Central memory CD4-positive, alpha-beta T cell (primary cell): ENCODE data around the gene CD93.

Experiments used
- DNase-seq: peaks from one replicate; pipeline ENCODE4 v3.0.0; 2022
- total RNA-seq, 3 experiments: gene quantifications; one replicate each; lab custom pipeline; 2026; lab: John Stamatoyannopoulos, UW

The CD93 gene, protein sequence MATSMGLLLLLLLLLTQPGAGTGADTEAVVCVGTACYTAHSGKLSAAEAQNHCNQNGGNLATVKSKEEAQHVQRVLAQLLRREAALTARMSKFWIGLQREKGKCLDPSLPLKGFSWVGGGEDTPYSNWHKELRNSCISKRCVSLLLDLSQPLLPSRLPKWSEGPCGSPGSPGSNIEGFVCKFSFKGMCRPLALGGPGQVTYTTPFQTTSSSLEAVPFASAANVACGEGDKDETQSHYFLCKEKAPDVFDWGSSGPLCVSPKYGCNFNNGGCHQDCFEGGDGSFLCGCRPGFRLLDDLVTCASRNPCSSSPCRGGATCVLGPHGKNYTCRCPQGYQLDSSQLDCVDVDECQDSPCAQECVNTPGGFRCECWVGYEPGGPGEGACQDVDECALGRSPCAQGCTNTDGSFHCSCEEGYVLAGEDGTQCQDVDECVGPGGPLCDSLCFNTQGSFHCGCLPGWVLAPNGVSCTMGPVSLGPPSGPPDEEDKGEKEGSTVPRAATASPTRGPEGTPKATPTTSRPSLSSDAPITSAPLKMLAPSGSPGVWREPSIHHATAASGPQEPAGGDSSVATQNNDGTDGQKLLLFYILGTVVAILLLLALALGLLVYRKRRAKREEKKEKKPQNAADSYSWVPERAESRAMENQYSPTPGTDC
- total RNA-seq = 0.60 to 1.4 (median 1.3) reads per million in 3 experiments

DNA sequence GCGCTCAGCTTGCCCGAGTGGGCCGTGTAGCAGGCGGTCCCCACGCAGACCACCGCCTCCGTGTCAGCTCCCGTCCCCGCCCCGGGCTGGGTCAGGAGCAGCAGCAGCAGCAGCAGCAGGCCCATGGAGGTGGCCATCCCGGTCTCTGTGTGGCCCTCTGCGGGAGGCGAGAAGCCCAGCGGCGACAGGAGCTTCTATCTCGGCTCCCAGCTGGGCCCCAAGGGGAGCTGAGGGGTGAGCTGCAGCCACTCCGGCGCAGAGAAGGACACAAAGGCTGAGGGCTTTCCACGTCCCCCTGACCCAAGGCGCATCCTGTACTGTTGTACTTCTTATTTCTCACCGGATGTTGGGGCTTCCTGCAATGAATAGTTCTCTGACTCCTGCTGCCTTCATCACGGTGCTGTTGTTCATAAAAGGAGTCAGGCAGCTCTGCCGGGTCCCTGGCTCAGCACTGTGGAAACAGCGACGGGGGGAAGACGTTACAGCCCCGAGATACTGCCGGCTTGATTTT, at the start of gene CD93:
Gene CD93, minus strand, starts transcription at position 269 of the 511 bp plus-strand sequence. Its CDS starts 132 bp downstream, at position 137.
- peak; percentile 17 for DNase-seq

DNA sequence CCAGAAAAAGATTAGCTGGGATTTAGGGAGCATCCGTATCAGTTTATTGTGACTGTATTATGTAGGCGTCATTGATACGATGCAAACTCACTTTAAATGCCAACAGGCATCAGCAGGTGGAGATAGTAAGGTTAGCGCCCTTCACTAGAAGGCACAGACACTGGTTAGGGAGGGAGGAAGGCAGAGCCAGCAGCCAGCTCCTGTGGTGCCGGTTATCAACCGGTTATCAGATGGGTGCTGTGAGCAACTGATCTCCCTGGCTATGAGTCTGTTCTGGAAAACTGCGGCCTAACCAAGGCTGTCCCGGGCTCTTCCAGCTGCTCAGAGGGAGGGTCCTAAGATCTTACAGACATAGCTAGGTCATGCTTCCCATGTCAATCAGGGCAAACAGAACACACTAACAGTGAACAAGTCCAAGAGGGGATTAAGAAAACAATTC, 47.5 kb upstream of the CD93 start:
- DNase-seq = no peak

DNA sequence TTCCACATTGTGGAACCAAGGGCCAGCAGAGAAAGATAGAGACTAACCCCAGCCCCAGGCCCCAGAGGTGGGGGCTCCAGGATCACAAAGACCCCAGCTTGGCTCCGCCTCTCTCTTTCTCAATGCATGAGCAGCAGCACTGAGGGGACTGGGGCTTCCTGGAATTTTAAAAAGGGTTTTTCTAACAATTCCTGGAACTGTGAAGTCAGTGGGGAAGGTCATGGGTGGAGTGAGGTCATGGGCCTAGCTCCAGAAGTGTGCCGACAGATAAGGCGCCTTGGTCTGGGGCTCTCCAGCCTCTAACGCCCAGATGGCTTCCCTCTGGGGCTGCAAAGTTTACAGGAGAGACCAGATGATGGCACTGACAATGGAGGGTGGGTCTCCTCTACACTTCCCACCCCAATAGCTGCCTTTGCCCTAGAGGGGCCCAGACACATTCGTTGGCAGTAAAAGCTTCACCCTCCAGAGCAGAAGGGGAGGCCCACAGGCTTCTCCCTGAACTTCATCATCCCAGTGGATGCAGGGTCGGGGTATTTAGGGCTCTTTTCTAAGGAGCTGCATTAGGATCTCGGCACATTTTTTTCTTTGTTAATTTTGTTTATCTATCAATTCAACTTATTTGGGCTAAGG, 46.9 kb upstream of the CD93 start:
- no peak for DNase-seq

DNA sequence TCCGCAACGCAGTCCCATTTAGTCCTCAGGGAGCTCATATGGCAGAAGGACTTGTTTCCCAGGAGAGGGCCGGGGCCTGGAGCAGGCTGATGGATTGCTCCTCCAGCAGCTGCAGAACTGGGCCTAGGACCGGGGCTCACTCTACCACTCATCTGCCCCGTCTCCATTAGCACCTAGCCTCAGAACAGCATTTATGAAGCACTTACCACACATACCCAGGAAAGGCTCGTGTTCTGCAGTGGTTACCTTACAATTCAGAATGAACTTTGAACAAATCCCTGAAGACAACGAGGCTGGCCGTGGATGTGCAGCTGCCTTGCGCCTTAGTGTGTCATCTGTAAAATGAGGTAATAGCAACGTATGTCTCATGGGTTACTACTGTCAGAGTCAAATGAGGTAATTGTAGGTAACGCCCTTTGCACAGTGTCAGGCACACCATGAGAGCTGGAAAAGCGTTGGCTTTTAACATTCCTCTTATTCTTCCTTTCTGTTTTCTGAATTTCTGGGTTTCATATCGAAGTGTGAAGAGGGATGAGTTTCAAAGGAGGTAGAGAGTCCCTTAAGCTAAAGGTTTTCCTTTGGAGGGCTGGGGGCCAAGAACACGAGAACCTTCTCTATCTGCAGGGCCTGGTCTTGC, 46.3 kb upstream of the CD93 start:
- no peak for DNase-seq

DNA sequence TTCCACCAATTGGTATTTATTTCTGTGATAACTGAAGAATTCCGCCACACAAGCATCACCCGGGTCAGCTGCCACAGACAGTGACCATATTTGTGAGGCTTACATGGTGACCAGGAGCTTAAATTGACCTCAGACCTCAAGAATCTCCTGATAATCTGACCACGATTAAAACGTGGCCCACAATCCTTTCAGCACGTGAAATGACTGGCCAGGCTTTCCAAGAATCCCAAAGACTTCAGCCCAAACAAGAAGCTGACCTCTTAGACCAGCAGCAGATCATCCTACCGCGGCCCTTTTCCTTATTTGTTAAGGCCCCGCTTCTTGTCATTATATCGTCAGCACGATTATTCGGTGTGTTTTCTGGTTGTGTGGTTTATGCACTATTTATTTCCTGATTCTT, 45.6 kb upstream of the CD93 start:
- no peak for DNase-seq

DNA sequence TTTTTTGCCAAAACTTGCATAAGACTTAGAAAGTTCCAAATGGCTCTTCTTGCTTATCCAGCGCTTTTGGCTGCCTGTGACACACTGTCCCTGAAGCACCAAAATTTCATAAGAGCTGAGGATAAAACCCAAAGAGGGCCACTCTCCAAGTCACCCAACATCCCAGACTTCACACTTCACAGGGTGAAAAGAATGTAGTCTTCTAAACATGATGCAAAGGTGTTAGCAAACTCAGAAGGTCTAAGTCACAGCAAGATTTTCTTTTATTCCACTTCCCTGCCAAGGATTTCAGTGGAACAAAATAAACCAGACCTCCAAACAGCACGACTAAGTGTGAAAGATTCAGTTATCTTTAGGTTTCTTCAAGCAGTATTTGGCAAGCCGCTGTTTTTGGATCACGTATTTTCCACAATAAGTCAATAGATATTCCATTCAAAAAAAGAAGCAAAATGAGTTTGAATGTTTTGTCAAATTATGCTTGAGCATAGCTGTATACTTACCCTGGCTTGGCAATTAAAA, 44.6 kb upstream of the CD93 start:
- no peak for DNase-seq

DNA sequence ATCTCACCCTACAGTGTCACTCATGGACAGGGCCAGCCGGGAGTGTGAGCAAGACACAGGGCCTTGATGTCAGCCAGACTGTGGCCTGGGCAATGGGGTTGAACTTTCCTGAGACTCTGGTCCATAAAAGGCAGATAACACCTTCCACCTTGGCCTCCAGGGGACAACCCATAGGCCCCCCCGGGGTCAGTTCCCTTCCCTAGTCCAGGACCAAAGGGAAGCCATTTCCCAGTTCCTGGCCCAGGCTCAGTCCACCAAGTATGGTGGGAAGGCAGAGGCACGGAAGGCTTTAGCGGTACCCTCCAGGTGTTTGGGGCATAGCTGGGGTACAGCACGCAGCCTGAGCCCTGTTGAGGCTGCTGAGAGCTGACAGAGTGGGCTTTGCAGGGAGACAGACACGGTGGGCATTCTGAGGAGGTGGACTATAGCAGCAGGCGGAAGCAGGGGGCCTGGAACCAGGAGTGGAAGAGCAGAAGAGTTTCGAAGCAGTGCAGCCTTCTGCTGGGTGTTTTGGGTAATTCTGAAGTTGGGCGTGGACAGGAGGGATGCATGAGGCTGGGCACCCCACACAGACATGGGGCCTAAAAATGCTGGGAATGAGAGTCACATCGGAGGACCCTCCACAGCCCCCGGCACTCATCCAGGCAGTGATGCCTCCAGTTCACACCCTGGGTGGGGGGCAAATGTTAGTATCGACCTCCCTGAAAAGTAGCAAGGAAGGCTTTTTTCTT, 43.9 kb upstream of the CD93 start:
- no peak for DNase-seq

DNA sequence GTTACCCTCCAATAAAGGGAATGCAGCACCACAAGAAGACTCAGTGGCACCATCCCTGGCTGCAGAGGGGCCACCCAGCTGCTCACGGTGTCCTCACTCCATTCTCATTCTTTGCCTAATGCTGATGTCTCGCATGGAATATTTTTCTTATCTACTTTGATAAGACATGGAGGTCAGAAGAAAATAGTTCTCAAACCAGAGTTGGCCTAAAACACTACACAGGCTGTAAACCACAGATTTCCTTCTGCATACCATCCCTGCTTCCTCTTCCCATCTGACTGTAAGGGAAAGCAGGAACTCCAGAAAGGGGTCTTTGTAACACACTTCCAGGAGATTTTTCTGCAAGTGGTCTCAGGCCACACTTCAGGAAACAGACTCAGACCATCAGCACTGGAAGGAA, 43.1 kb upstream of the CD93 start:
- no peak for DNase-seq

DNA sequence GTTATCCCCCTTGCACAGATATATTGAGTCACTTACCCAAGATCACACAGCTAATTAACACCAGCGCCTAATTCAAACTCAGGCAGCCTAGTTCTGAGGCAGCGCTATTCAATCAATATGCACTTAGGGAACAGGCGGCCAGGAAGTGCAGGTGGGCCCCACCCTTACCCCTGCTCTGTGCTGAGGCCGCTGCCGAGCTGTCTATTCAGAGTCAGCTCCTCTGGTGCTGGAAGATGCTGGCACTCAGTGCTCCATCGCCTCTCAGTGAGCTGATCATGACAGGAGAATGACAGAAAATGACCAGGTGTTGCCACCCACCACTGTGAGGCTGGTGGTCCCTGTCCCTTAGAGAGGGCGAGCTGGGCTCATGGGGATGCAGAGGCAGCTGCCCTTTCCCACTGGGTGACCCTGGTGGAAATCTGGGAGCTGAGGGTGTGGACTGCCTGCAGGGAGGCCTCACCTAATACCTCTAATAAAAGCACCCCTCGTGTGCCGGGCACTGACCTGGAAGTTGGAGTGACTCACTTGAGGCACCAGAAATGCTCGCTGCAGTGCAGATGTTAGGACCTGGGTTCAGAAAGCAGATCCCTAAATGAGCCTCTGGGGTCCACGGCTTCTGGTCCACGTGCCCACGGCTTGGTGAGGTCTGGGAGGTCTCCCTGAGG, 42.5 kb upstream of the CD93 start:
- DNase-seq = peak; percentile 9

DNA sequence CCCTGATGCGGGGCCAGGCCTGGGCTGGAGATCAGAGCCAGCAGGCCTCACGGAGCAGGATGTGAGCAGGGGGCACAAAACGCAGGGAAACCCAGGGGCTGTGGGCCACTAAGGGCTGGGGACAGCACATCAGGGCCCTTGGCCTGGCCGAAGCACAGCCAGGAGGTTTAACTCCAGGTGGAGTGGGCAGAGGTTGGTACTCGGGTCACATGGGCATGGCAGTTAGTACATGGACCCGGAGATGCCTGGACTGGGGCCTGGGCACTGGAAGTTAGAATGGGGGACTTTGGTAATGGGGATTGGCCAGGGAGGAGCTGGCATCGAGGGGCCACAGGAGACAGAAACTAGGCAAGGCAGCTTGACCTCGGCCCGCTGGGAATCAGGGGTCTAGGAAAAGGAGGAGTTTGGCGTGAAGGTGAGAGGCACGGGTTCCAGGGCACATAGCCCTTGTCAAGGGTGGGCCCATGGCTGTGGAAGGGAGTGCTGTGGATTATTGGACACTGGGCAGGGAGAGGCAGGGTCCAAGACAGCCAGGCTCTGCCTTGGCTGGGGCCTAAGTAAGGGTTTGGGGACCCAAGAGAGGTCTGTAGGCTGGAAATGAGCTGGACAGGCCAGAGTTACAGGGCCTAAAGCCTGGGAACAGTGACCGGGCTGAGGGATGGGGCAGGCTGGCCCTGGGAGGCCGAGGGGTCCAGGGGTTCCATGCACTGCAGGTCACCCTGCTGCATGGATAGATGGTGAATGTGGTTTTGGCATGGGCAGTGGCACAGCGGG, 41.6 kb upstream of the CD93 start:
- DNase-seq = no peak

DNA sequence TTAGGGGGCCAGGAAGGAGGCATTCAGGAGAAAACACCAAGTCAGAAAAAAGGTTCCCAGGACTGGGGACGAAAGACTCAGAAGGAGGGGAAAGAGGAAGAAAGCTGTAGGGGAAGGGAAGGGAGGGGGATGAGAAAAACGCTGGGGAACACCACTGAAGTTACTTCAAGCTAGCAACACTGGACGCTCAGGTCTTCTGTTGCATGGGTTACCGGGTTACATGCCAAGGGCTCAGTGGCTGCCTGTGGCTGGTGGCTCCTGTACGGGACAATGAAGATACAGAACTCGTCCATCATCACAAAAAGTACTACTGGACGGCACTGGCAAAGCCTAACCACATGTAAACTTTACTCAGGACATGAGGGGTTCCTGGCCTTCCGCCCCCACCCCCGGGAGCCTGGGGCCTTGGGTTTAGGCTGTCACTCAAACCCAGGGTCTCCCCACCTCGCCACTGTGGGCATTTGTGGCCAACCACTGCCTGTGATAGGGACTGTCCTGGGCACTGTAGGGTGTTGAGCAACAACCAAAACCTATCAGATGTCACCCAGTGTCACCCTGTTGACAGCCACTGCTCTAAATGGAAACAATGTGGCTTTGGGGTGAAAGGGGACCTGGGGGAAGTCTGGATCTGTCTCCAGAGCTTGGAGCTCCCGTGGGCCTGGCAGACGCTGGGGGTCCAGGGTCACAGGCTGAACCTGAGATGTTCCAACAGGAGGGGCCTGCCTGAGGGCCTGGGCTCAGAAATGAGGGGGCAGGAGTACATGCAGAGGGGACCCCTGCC, 40.3 kb upstream of the CD93 start:
- DNase-seq = no peak

DNA sequence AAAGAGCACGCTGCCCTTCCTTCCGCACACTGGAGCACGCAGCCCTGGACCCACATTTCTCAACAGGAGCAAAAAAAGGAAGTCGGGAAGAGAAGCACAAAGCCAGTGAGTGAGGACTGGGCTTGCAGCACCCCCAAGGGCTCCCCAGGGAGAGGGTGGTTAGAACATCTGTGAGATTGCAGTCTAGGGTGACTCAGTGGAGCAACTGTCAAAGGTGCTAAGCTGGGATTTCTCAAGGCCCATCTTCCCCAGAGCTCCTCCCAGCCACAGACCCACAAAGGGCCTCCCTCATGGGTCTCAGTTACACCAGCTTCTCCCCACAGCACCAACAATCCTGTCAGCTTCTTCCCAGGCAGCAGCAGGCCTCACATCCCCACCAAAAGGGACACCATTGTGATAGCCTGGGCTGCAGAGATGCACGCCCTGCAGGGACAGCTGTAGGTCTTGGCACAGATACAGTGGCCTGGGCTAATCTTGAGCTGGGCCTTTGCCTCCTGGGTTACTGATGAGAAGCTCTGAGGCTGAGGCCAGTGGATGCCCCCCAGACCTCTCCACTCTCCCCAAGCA, 39.6 kb upstream of the CD93 start:
- no peak for DNase-seq

DNA sequence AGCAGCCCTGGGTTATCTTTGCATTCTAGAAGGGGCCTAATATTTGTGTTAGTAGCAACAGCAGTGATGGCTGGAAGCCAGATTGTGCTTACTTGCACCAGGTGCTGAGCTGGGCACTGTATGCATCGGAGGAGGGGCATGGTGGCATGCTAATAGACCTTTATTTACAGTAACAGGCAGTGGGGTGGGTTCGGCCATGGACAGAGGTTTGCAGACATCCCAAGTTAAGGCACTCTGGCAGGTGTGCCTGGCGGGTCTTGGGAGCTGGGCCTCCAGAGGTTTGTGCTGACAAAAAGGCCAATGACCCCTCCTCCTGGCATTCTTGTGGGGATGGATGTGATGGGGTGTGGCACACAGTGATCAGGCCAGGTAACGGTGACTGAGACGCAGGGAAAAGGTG, 39.0 kb upstream of the CD93 start:
- DNase-seq = no peak

DNA sequence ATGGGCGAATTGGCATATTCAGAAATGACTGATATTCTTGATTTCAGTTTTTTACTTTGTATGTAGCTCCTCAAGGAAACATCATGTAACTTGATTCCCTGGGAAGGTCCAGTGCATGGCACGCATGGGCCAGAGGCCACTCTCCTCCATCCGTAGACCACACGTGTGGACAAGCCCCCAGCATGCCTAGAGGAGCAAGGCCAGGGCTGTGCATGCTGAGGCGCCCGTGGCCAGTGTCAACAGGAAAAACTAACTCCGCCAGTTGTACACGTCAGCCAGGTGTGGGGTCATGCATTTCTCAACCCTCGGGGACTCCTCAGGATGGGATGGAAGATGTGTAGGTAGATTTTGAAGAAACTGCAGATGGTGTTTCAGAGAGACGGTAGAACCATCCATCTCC, 37.8 kb upstream of the CD93 start:
- DNase-seq = no peak

DNA sequence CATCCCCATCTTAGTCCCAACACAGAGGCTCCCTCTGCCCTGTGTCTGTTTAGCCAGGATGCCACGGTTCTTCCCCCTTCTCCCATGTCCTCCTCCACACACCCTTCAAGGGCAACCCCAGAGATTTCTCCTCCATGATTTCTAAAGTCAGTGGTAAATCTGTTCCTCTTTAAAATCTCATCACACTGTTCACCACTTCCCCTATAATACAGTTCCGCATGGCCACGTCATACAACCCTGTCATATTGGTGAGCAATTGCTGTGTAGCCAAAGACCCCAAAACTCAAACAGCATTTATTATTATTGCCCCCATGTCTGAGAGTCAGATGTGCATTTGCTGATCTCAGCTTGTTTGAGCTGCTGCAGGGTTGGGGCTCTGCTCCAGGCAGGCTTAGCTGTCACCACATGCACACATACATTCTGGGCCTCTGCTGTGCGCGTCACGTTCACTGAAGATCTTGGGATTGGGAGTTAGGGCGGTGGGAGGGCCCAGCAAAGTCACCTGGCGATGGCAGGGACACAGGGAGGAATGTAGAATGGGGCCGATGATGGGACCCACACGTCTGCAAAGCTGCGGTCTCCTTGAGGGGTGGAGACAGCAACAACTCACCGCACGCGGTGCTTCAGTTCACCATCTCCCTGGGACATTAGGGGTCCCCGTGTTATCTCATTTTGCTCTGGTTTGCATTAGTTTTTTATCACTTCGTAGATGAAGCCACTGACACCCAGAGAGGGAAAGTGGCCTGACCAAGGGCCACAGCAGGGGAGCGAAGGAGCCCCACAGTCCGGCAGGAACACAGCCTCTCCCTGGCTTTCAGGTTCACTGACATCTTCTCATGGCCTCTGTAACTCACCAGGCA, 36.9 kb upstream of the CD93 start:
- no peak for DNase-seq

DNA sequence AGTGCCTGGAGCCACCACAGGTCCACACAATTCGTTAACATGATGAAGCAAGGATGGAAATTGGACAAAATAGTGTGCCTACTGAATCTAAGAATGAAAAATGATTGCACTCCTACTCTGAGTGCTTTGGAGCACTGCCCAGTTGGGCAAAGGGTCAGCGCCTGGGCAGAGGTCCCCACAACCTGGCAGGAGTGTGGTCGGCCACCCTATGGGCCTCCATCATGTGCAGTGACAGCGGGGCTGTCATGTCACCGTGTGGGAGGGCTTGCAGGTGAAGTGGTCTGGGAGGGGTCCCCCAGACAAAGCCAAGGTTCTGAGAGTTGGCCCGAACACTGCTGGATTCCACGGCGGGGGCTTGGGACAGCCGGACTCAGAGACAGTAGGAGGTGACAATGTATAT, 36.2 kb upstream of the CD93 start:
- no peak for DNase-seq

DNA sequence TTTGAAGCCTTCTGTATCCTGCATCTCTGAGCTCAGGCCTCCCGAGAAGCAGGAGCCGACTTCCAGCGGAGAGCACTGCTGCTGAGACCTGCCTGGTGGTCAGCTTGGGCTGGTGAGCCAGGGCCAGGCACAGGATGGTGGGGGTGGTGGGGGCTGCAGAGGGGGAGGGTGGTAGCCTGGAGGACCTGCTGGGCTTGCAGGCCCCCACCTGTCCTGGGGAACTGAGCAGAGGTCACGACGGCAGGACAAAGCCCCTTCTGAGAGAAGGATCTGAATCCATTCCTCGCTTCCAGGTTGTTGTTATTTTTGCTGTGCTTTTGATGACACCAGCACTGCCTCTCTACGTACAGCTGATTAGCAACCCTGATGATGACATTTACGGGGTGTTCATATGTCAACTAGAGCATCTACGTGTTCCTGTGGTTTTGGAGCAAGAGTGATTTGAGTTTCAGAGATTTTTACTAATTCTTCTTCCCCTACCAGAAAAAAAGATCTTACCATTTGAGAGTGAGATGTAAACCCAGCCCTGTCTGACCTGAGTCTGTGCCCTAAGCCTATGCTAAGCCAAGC, 35.7 kb upstream of the CD93 start:
- DNase-seq = no peak
